DOHH2 (cell line): ENCODE data around the gene FBN1.

Experiments
- H3F3A ChIP-seq: fragments of 200-600 bp; sonication (generic), shearing (Covaris generic); 2 replicates; pipeline ENCODE4 v1.6.0; 2016; ENCODE audit warnings: antibody characterized with exemption, mild to moderate bottlenecking; ENCODE audit not compliant: control insufficient read depth, insufficient read depth
- H3K27ac ChIP-seq: fragments of 200-600 bp; sonication (generic); 2 replicates; pipeline ENCODE4 v1.5.1; 2014; ENCODE audit warnings: low read depth, mild to moderate bottlenecking, low read length, moderate library complexity
- H3K27me3 ChIP-seq: fragments of 200-600 bp; sonication (generic); 2 replicates; pipeline ENCODE4 v1.6.1; 2014; ENCODE audit warnings: mild to moderate bottlenecking, low read length, mixed read lengths; ENCODE audit not compliant: control insufficient read depth
- H3K36me3 ChIP-seq: fragments of 200-600 bp; sonication (generic); 2 replicates; pipeline ENCODE4 v1.6.1; 2014; ENCODE audit warnings: mild to moderate bottlenecking, low read length, moderate library complexity, mixed read lengths; ENCODE audit not compliant: control insufficient read depth
- H3K4me1 ChIP-seq: fragments of 200-600 bp; sonication (generic); 2 replicates; pipeline ENCODE4 v1.6.1; 2014; ENCODE audit warnings: mild to moderate bottlenecking, low read length, mixed read lengths; ENCODE audit not compliant: control insufficient read depth
- H3K4me2 ChIP-seq: fragments of 200-600 bp; sonication (generic); 2 replicates; pipeline ENCODE4 v1.6.0; 2014; ENCODE audit warnings: mild to moderate bottlenecking, low read length, moderate library complexity
- H3K4me3 ChIP-seq: fragments of 200-600 bp; sonication (generic); 2 replicates; pipeline ENCODE4 v1.5.1; 2014; ENCODE audit warnings: mild to moderate bottlenecking, low read length, mixed read lengths
- H3K79me2 ChIP-seq: fragments of 200-600 bp; sonication (generic); 2 replicates; pipeline ENCODE4 v1.6.1; 2014; ENCODE audit warnings: mild to moderate bottlenecking, low read length, mixed read lengths; ENCODE audit not compliant: control insufficient read depth
- H3K9me2 ChIP-seq: fragments of 200-600 bp; sonication (generic); replicated peaks from 2 replicates; pipeline ENCODE4 v1.6.1; 2014; ENCODE audit warnings: mild to moderate bottlenecking, low read length, mixed read lengths; ENCODE audit not compliant: control insufficient read depth
- H3K9me3 ChIP-seq: fragments of 200-600 bp; sonication (generic); 2 replicates; pipeline ENCODE4 v1.6.1; 2014; ENCODE audit warnings: antibody characterized with exemption, low read length, mixed read lengths; ENCODE audit not compliant: control insufficient read depth, insufficient read depth
- H4K20me1 ChIP-seq: fragments of 200-600 bp; sonication (generic); 2 replicates; pipeline ENCODE4 v1.6.0; 2014; ENCODE audit warnings: low read depth, mild to moderate bottlenecking, antibody characterized with exemption, low read length, moderate library complexity; ENCODE audit not compliant: control insufficient read depth, insufficient read depth
- EZH2phosphoT487 ChIP-seq: fragments of 200-600 bp; sonication (generic); IDR thresholded peaks from 2 replicates; pipeline ENCODE4 v1.6.1; 2017; ENCODE audit warnings: borderline replicate concordance, mild to moderate bottlenecking, antibody characterized with exemption, low read length, moderate library complexity, mixed read lengths
- TF ChIP-seq, protein P1 (sequence below): fragments of 200-600 bp; sonication (generic); IDR thresholded peaks from one replicate; pipeline ENCODE4 v1.5.1; 2014; ENCODE audit warnings: antibody characterized with exemption, mild to moderate bottlenecking, low read depth, low read length; ENCODE audit not compliant: poor library complexity, severe bottlenecking

The FBN1 gene

GRCh38 chr15:48671103-48672022 is 25.9 kb upstream of the FBN1 start:
- Histone ChIP-seq H3K9me2 (no peaks in the 10 kb centered on the region), H3K4me1 (no peaks in the 10 kb centered on the region), H3K79me2 (no peaks in the 10 kb centered on the region), H3K27me3 (no peaks in the 10 kb centered on the region), H3F3A (no peaks in the 10 kb centered on the region), H4K20me1 (no peaks in the 10 kb centered on the region), H3K9me3 (no peaks in the 10 kb centered on the region), H3K36me3 (no peaks in the 10 kb centered on the region), H3K27ac (no peak overlapping the region), H3K4me3 (no peak overlapping the region), H3K4me2 (no peak overlapping the region)
- no peak for TF ChIP-seq EZH2phosphoT487
- TF ChIP-seq, protein P1, sequence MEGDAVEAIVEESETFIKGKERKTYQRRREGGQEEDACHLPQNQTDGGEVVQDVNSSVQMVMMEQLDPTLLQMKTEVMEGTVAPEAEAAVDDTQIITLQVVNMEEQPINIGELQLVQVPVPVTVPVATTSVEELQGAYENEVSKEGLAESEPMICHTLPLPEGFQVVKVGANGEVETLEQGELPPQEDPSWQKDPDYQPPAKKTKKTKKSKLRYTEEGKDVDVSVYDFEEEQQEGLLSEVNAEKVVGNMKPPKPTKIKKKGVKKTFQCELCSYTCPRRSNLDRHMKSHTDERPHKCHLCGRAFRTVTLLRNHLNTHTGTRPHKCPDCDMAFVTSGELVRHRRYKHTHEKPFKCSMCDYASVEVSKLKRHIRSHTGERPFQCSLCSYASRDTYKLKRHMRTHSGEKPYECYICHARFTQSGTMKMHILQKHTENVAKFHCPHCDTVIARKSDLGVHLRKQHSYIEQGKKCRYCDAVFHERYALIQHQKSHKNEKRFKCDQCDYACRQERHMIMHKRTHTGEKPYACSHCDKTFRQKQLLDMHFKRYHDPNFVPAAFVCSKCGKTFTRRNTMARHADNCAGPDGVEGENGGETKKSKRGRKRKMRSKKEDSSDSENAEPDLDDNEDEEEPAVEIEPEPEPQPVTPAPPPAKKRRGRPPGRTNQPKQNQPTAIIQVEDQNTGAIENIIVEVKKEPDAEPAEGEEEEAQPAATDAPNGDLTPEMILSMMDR = no peak

GRCh38 chr15:48667701-48668100 is 22.2 kb upstream of the FBN1 start:
- H4K20me1 ChIP-seq = no peaks in the 10 kb centered on the region
- H3K4me2 ChIP-seq = no peak overlapping the region
- H3K9me3 ChIP-seq = no peaks in the 10 kb centered on the region
- H3K36me3 ChIP-seq = no peaks in the 10 kb centered on the region
- no peak for TF ChIP-seq EZH2phosphoT487
- TF ChIP-seq, protein P1 = no peak
- H3K4me3 ChIP-seq = no peak overlapping the region
- no peaks in the 10 kb centered on the region for H3K27me3 ChIP-seq
- no peaks in the 10 kb centered on the region for H3K9me2 ChIP-seq
- H3K4me1 ChIP-seq = no peaks in the 10 kb centered on the region
- H3F3A ChIP-seq = no peaks in the 10 kb centered on the region
- no peak overlapping the region for H3K27ac ChIP-seq
- no peaks in the 10 kb centered on the region for H3K79me2 ChIP-seq

- Histone ChIP-seq H3K9me2 (no peaks in the 10 kb centered on the region), H3K4me1 (no peaks in the 10 kb centered on the region)
Observed at GRCh38 chr15:48664436-48664835, 18.9 kb upstream of the FBN1 start.

More at GRCh38 chr15:48664436-48664835, 18.9 kb upstream of the FBN1 start:
- H3K4me2 ChIP-seq = no peak overlapping the region
- no peak overlapping the region for H3K27ac ChIP-seq
- H3K27me3 ChIP-seq = no peaks in the 10 kb centered on the region
- no peak for TF ChIP-seq EZH2phosphoT487
- TF ChIP-seq, protein P1 = no peak
- no peaks in the 10 kb centered on the region for H4K20me1 ChIP-seq
- H3K9me3 ChIP-seq = no peaks in the 10 kb centered on the region
- no peaks in the 10 kb centered on the region for H3F3A ChIP-seq
- H3K4me3 ChIP-seq = no peak overlapping the region
- H3K36me3 ChIP-seq = no peaks in the 10 kb centered on the region
- H3K79me2 ChIP-seq = no peaks in the 10 kb centered on the region
